ENCODE data around the gene SORBS2.

The SORBS2 gene

DNA sequence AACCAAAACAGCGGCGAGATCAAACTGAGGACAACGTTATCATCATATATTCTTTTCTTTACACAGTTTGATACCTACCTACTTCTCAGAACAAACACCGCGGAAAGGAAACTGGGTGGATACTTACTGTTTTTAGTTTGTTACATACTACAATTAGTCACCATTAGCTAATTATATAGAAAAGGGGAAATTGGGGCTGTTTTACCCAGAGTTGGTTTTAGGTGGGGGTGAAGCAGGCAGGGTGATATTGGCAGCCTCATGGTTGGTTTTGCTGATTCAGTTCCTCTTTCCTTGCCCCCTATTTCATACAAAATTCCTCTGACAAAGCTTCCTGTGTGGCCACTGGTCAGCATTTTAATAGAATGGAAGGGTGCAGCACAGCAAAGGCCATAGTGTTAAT lies 77.8 kb downstream of the SORBS2 start:
- TF ChIP-seq, protein P1, sequence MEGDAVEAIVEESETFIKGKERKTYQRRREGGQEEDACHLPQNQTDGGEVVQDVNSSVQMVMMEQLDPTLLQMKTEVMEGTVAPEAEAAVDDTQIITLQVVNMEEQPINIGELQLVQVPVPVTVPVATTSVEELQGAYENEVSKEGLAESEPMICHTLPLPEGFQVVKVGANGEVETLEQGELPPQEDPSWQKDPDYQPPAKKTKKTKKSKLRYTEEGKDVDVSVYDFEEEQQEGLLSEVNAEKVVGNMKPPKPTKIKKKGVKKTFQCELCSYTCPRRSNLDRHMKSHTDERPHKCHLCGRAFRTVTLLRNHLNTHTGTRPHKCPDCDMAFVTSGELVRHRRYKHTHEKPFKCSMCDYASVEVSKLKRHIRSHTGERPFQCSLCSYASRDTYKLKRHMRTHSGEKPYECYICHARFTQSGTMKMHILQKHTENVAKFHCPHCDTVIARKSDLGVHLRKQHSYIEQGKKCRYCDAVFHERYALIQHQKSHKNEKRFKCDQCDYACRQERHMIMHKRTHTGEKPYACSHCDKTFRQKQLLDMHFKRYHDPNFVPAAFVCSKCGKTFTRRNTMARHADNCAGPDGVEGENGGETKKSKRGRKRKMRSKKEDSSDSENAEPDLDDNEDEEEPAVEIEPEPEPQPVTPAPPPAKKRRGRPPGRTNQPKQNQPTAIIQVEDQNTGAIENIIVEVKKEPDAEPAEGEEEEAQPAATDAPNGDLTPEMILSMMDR (IDR thresholded peaks at IDR 0.05; ENCODE audit: low read depth, low read length, missing control alignments), result no peak
- DNase-seq (ENCODE audit: low read depth), result no peak
- in situ Hi-C loops (cut with HindIII; ENCODE audit: low sequenced_read_pairs), result no loop called here
- no peak overlapping the region for H3K4me3 ChIP-seq (ENCODE audit: low read depth, low read length)

- no peak overlapping the region for H3K4me3 ChIP-seq (ENCODE audit: low read depth, low read length)
- in situ Hi-C loops (cut with HindIII; ENCODE audit: low sequenced_read_pairs), result no loop called here
- no peak for DNase-seq (ENCODE audit: low read depth)
- TF ChIP-seq, protein P1 (IDR thresholded peaks at IDR 0.05; ENCODE audit: low read depth, low read length, missing control alignments), result no peak
These were observed 81.0 kb downstream of the SORBS2 start for GRCh38 chr4:185730849-185731608.

DNA sequence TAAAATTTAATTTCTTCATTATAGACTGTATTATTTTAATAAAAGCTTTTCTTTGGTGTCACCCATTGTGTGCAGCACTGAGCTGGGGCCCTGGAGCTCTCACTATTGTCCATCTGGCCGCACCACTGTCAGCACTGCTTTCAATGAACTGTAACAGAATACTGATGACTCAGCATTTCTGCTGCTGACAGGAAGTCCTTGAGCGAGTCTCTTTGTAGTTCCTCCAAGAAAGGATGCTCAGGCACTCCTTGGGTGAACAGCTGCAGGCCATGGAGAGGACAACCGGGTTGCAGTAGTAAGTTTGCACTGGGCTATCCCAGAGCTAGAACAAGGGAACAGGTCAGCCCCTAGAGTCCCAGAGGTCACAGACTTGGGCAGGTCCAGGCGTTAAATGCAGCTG lies 81.6 kb downstream of the SORBS2 start:
- TF ChIP-seq, protein P1 (IDR thresholded peaks at IDR 0.05; ENCODE audit: low read depth, low read length, missing control alignments), result no peak
- no peak for DNase-seq (ENCODE audit: low read depth)
- in situ Hi-C loops (cut with HindIII; ENCODE audit: low sequenced_read_pairs), result no loop called here

GRCh38 chr4:185729391-185729804 lies 82.6 kb downstream of the SORBS2 start:
- H3K4me3 ChIP-seq (ENCODE audit: low read depth, low read length), result no peak overlapping the region
- TF ChIP-seq, protein P1 (IDR thresholded peaks at IDR 0.05; ENCODE audit: low read depth, low read length, missing control alignments), result no peak
- in situ Hi-C loops (cut with HindIII; ENCODE audit: low sequenced_read_pairs), result no loop called here
- DNase-seq (ENCODE audit: low read depth), result no peak

More for the DNA sequence above, 81.6 kb downstream of the SORBS2 start:
- no peak overlapping the region for H3K4me3 ChIP-seq (ENCODE audit: low read depth, low read length)

DNA sequence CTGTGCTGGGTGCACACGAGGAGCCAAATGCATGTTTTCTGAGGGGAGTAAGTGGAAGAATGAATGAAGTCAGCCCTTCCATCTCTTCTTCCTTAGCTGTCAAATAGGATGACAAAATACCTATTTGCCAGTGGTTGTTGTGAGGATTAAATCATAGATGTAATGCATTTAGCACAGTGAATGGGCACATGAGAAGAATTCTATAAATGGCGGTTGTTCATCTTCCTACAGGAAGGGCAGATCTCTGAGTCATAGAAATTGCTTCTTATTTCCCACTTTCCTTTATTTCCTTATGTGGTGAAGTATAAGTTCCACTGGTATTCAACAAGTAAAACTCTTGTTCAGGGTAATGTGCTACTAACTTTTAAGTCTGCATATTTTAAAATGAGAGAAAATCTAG lies 83.1 kb downstream of the SORBS2 start:
- DNase-seq (ENCODE audit: low read depth), result no peak
- H3K4me3 ChIP-seq (ENCODE audit: low read depth, low read length), result no peak overlapping the region
- in situ Hi-C loops (cut with HindIII; ENCODE audit: low sequenced_read_pairs), result no loop called here
- TF ChIP-seq, protein P1 (IDR thresholded peaks at IDR 0.05; ENCODE audit: low read depth, low read length, missing control alignments), result no peak

DNA sequence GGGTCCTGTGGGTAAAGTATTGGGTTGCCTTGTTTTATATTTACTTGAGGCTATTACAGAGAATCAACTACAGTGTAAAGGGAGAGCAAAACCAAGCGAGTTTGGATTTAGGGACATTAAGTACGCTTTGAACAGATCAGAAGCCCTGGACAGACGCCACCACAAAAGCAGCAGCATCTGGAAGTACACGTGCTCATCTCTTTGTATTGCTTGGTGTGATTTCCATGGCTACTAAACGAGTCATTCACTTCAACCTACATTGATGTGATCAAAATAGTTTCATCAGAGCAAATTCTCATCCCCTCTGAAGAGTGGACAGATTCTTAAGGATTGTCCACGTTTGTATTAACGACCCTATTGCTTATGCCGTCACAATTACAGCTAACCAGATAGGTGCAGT lies 85.1 kb downstream of the SORBS2 start:
- no peak overlapping the region for H3K4me3 ChIP-seq (ENCODE audit: low read depth, low read length)
- TF ChIP-seq, protein P1 (IDR thresholded peaks at IDR 0.05; ENCODE audit: low read depth, low read length, missing control alignments), result no peak
- no peak for DNase-seq (ENCODE audit: low read depth)
- in situ Hi-C loops (cut with HindIII; ENCODE audit: low sequenced_read_pairs), result no loop called here

All from astrocyte of the cerebellum (primary cell).